GM12878 (cell line): ENCODE results near the gene MYO18B. TPM values are rescaled to one million over a fixed set of nuclear protein-coding genes. Genes with fewer than 3 reads are reported as not detected.
A peak's percentile ranks its signal among the peaks of the same experiment; 100 is the strongest.

ENCODE experiments used
- CHD2 ChIP-seq: IDR thresholded peaks from 2 replicates; pipeline ENCODE4 v1.6.1; 2011; ENCODE audit warnings: low read depth, low read length, improper control_type of control experiment, borderline replicate concordance
- HDAC2 ChIP-seq: fragments of 200-600 bp; sonication (generic); IDR thresholded peaks from 2 replicates; pipeline ENCODE4 v1.6.1; 2017
- JUND ChIP-seq: IDR thresholded peaks from 2 replicates; pipeline ENCODE4 v1.6.1; 2012; ENCODE audit warnings: low read depth, mild to moderate bottlenecking, low read length, improper control_type of control experiment, moderate library complexity
- KLF5 ChIP-seq: fragments of 450-650 bp; IDR thresholded peaks from 2 replicates; pipeline ENCODE4 v1.6.1; 2014; ENCODE audit warnings: mild to moderate bottlenecking; ENCODE audit not compliant: partially characterized antibody
- MEF2B ChIP-seq: fragments of 450-650 bp; IDR thresholded peaks from 2 replicates; pipeline ENCODE4 v1.6.1; 2018; ENCODE audit warnings: mild to moderate bottlenecking, moderate library complexity; ENCODE audit not compliant: partially characterized antibody, poor library complexity, severe bottlenecking
- NFYA ChIP-seq: IDR thresholded peaks from 2 replicates; pipeline ENCODE4 v1.6.1; 2011; ENCODE audit warnings: low read depth, mild to moderate bottlenecking, low read length, improper control_type of control experiment, borderline replicate concordance
- SMAD1 ChIP-seq: fragments of 450-650 bp; IDR thresholded peaks from 2 replicates; pipeline ENCODE4 v1.6.1; 2018; ENCODE audit warnings: mild to moderate bottlenecking, low read depth; ENCODE audit not compliant: partially characterized antibody
- STAT3 ChIP-seq: IDR thresholded peaks from 2 replicates; pipeline ENCODE4 v1.6.1; 2011; ENCODE audit warnings: low read depth, low read length, improper control_type of control experiment
- ZZZ3 ChIP-seq: IDR thresholded peaks from 2 replicates; pipeline ENCODE4 v1.6.1; 2011; ENCODE audit warnings: low read depth; ENCODE audit not compliant: control insufficient read depth, insufficient read length
- polyA plus RNA-seq, 11 experiments: library from polyadenylated mRNA; depleted of rRNA in 4 of 11; unstranded in 6 of 11; stranded (reverse) in 5 of 11; fragments of >200 nt; fragmentation: Nextera tagmentation in 4 of 11; fragmentation: Illumina TruSeq in 1 of 11; extraction: Ambion mirVana in 4 of 11; extraction: Trizol in 1 of 11; gene quantifications; 1 replicate in 1 of 11; 2 replicates in 10 of 11; pipeline versions ENCODE4 v1.2.1 to v1.2.3, GENCODE V29; 2011 to 2016; ENCODE audit warnings: inconsistent platforms in 2 of 11, missing spikeins in 2 of 11, low read depth in 1 of 11
- total RNA-seq, 4 experiments: library from RNA; depleted of rRNA in 3 of 4; stranded (reverse); fragments of >200 nt in 3 of 4; fragmentation: Illumina TruSeq in 1 of 4; extraction: Trizol in 1 of 4; gene quantifications; 2 replicates each; pipeline versions ENCODE4 v1.2.1 to v1.2.3, GENCODE V29; 2013 to 2021
- TF ChIP-seq, protein P1 (sequence below): fragments of 450-650 bp; IDR thresholded peaks from 2 replicates; pipeline ENCODE4 v1.6.1; 2017; ENCODE audit warnings: borderline replicate concordance
- TF ChIP-seq, protein P2 (sequence below): IDR thresholded peaks from 2 replicates; pipeline ENCODE4 v1.6.1; 2012; ENCODE audit warnings: improper control_type of control experiment, low read depth, low read length; ENCODE audit not compliant: insufficient replicate concordance

The MYO18B gene
- total and polyA plus RNA-seq, 10 of the 15 experiments (the other 5 are each of a cell fraction or from before 2014, with no cell fraction given), result 0.05 to 2.1 (median 0.51) TPM; not detected in 1

DNA sequence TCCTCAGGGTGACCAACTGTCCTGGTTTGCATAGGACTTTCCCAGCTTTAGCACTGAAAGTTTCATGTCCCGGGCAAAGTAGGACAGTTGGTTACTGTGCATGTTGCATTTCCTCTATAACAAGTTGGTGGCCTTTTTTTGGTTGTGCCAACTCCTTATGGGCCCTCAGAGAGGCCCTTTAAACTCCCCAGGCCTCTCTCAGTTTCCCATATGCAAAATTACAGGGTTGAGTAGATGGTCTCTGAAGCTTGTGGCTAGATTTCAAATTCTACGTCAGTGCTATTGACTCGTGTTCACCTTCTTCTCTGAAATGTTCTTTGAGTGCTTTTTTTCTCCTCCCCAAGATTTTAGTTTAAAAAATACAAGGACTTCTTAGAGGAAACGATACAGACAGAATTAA is 92.5 kb downstream of the MYO18B start (continued):
- TF ChIP-seq JUND, result no peak
- TF ChIP-seq, protein P1, sequence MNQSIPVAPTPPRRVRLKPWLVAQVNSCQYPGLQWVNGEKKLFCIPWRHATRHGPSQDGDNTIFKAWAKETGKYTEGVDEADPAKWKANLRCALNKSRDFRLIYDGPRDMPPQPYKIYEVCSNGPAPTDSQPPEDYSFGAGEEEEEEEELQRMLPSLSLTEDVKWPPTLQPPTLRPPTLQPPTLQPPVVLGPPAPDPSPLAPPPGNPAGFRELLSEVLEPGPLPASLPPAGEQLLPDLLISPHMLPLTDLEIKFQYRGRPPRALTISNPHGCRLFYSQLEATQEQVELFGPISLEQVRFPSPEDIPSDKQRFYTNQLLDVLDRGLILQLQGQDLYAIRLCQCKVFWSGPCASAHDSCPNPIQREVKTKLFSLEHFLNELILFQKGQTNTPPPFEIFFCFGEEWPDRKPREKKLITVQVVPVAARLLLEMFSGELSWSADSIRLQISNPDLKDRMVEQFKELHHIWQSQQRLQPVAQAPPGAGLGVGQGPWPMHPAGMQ, result no peak
- peak; percentile 49 for TF ChIP-seq MEF2B
- TF ChIP-seq, protein P2, sequence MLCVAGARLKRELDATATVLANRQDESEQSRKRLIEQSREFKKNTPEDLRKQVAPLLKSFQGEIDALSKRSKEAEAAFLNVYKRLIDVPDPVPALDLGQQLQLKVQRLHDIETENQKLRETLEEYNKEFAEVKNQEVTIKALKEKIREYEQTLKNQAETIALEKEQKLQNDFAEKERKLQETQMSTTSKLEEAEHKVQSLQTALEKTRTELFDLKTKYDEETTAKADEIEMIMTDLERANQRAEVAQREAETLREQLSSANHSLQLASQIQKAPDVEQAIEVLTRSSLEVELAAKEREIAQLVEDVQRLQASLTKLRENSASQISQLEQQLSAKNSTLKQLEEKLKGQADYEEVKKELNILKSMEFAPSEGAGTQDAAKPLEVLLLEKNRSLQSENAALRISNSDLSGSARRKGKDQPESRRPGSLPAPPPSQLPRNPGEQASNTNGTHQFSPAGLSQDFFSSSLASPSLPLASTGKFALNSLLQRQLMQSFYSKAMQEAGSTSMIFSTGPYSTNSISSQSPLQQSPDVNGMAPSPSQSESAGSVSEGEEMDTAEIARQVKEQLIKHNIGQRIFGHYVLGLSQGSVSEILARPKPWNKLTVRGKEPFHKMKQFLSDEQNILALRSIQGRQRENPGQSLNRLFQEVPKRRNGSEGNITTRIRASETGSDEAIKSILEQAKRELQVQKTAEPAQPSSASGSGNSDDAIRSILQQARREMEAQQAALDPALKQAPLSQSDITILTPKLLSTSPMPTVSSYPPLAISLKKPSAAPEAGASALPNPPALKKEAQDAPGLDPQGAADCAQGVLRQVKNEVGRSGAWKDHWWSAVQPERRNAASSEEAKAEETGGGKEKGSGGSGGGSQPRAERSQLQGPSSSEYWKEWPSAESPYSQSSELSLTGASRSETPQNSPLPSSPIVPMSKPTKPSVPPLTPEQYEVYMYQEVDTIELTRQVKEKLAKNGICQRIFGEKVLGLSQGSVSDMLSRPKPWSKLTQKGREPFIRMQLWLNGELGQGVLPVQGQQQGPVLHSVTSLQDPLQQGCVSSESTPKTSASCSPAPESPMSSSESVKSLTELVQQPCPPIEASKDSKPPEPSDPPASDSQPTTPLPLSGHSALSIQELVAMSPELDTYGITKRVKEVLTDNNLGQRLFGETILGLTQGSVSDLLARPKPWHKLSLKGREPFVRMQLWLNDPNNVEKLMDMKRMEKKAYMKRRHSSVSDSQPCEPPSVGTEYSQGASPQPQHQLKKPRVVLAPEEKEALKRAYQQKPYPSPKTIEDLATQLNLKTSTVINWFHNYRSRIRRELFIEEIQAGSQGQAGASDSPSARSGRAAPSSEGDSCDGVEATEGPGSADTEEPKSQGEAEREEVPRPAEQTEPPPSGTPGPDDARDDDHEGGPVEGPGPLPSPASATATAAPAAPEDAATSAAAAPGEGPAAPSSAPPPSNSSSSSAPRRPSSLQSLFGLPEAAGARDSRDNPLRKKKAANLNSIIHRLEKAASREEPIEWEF, result no peak
- no peak for TF ChIP-seq KLF5
- TF ChIP-seq CHD2, result no peak
- TF ChIP-seq SMAD1, result no peak
- no peak for TF ChIP-seq STAT3
- no peak for TF ChIP-seq ZZZ3
- no peak for TF ChIP-seq HDAC2
- no peak for TF ChIP-seq NFYA
- TF ChIP-seq, all 136 proteins: peak for 6
